Activated naive CD8-positive, alpha-beta T cell treated with anti-CD3 and anti-CD28 coated beads, Interleukin-2, amount 50 U/mL, for 24 hours (primary cell): ENCODE data around the gene DLX3.
"Not testable (repeated sequence)": the region's sequence is repeated elsewhere in the genome, so short reads cannot be mapped to it uniquely, and the experiment has no call there.

Experiments used
- ATAC-seq: fragments of 150-1000 bp; cut with Tn5 transposase; one replicate; pipeline ENCODE4 v1.10.0; 2021
- DNase-seq: peaks from one replicate; pipeline ENCODE4 v3.0.0; 2021
- H3K27ac Mint-ChIP-seq: one replicate; pipeline ENCODE4 v1.8.0; 2021; ENCODE audit warnings: mild to moderate bottlenecking, mixed read lengths
- H3K27me3 Mint-ChIP-seq: one replicate; pipeline ENCODE4 v1.8.0; 2021; ENCODE audit warnings: mixed read lengths
- H3K36me3 Mint-ChIP-seq: one replicate; pipeline ENCODE4 v1.8.0; 2021; ENCODE audit warnings: low read depth, mixed read lengths
- H3K4me1 Mint-ChIP-seq: one replicate; pipeline ENCODE4 v1.8.0; 2021; ENCODE audit warnings: mixed read lengths
- H3K4me3 Mint-ChIP-seq: one replicate; pipeline ENCODE4 v1.8.0; 2021; ENCODE audit warnings: mild to moderate bottlenecking, moderate library complexity, mixed read lengths
- H3K9me3 Mint-ChIP-seq: one replicate; pipeline ENCODE4 v1.8.0; 2021; ENCODE audit warnings: mixed read lengths

The DLX3 gene

GRCh38 chr17:49995055-49995738, at the start of gene DLX3:
Gene DLX3 (minus strand): TSS chr17:49995224. CDS start chr17:49994998, 226 bp downstream.
- H3K27ac Mint-ChIP-seq: peak within 1 kb of the TSS; percentile 37
- H3K4me1 Mint-ChIP-seq: peaks cover 20% of the 10 kb centered on the region
- H3K27me3 Mint-ChIP-seq: peaks cover 62% of the 10 kb centered on the region
- peak within 1 kb of the TSS; percentile 78 for H3K4me3 Mint-ChIP-seq
- ATAC-seq (peak; percentile 26), DNase-seq (peak; percentile 40)
- H3K9me3 Mint-ChIP-seq: no peaks in the 10 kb centered on the region
- H3K36me3 Mint-ChIP-seq: no peaks in the 10 kb centered on the region

GRCh38 chr17:50044483-50044882, 49.5 kb upstream of the DLX3 start:
- Mint-ChIP-seq H3K4me3 (no peak overlapping the region), H3K27me3 (peaks cover 10% of the 10 kb centered on the region), H3K36me3 (no peaks in the 10 kb centered on the region), H3K9me3 (no peaks in the 10 kb centered on the region), H3K4me1 (peaks cover 13% of the 10 kb centered on the region), H3K27ac (no peak overlapping the region)
- ATAC-seq (no peak), DNase-seq (no peak)

DNA sequence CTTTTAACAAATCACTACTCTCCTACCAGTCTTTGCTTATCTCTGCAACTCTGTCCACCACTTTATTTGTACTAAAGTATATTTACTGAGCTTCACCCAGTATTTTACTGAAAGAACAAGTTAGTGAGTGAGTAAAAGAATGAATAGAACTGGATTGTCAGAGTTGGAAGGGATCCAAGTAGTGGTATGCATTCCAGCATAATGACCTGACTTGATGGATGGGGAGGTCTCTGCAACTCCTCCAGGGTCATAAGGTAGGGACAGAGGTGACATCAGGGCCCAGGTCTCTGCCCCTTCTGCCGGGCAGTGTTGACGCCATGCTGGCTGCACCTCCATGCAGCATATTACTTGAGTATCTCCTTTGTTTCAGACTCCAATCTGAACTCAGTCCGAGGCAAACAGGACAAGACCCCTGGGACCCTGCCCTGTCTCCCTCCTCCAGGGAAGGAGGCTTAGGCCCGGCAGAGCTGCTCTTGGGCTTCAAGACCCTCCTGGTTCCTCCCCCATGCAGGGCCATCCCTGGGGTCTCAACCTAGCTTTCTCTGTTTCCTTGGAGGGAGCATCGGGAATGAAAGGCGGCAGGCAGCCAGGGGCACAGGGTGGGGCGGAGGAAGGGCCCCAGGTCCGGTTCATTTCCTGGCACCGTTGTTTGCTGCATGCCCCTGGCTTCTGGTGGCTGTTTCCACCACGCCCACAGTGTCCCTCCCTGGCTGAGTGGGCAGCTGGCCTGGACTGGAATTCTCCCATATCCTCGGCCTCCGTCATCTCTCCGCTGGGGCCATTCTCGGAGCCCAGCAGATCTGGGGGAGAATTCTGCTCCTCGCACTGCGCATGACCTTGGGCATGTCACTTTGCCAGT, 48.5 kb upstream of the DLX3 start:
- H3K27ac Mint-ChIP-seq: no peak overlapping the region
- peaks cover 9% of the 10 kb centered on the region for H3K27me3 Mint-ChIP-seq
- no peaks in the 10 kb centered on the region for H3K9me3 Mint-ChIP-seq
- DNase-seq: no peak
- H3K4me3 Mint-ChIP-seq: no peak overlapping the region
- no peaks in the 10 kb centered on the region for H3K36me3 Mint-ChIP-seq
- ATAC-seq: no peak
- H3K4me1 Mint-ChIP-seq: peaks cover 13% of the 10 kb centered on the region

GRCh38 chr17:50042211-50042610, 47.2 kb upstream of the DLX3 start:
- Mint-ChIP-seq H3K36me3 (no peaks in the 10 kb centered on the region), H3K27me3 (peaks cover 5% of the 10 kb centered on the region), H3K9me3 (no peaks in the 10 kb centered on the region), H3K27ac (no peak overlapping the region), H3K4me1 (peaks cover 3% of the 10 kb centered on the region), H3K4me3 (no peak overlapping the region)
- DNase-seq (no peak), ATAC-seq (no peak)

- H3K4me1 Mint-ChIP-seq, H3K27ac Mint-ChIP-seq, DNase-seq, ATAC-seq, H3K9me3 Mint-ChIP-seq, H3K36me3 Mint-ChIP-seq, H3K27me3 Mint-ChIP-seq, H3K4me3 Mint-ChIP-seq: not testable (repeated sequence)
Measured at GRCh38 chr17:50040496-50040895, 45.5 kb upstream of the DLX3 start.

DNA sequence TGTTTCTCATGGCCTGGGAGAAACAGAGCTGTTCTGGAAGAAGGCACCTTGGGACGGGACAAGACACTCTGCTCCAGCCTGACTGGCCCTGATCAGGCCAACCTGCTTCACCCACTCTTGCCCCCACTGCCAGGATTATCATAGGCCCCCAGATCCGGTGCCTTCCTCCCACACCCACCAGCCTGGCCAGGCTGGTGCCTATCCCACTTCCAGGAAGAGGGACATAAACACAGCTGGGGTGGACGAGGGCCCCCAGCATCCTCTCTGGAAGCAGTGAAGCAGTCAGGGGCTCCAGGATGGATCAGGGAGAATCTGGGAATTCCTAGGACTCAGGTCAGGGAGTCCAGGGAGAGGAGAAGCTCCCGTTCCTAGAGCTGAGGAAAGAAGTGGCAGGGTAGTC, 44.0 kb upstream of the DLX3 start:
- Mint-ChIP-seq H3K27ac (no peak overlapping the region), H3K36me3 (no peaks in the 10 kb centered on the region), H3K27me3 (peaks cover 7% of the 10 kb centered on the region), H3K4me3 (no peak overlapping the region), H3K9me3 (no peaks in the 10 kb centered on the region), H3K4me1 (no peaks in the 10 kb centered on the region)
- ATAC-seq (no peak), DNase-seq (no peak)

GRCh38 chr17:50037321-50038107, 42.5 kb upstream of the DLX3 start:
- no peak for ATAC-seq
- no peaks in the 10 kb centered on the region for H3K36me3 Mint-ChIP-seq
- H3K27ac Mint-ChIP-seq: no peak overlapping the region
- no peak for DNase-seq
- no peaks in the 10 kb centered on the region for H3K9me3 Mint-ChIP-seq
- H3K27me3 Mint-ChIP-seq: peaks cover 6% of the 10 kb centered on the region
- no peaks in the 10 kb centered on the region for H3K4me1 Mint-ChIP-seq
- no peak overlapping the region for H3K4me3 Mint-ChIP-seq

- Mint-ChIP-seq H3K27me3 (peaks cover 6% of the 10 kb centered on the region), H3K4me3 (no peak overlapping the region), H3K9me3 (no peaks in the 10 kb centered on the region), H3K36me3 (no peaks in the 10 kb centered on the region), H3K27ac (no peak overlapping the region), H3K4me1 (no peaks in the 10 kb centered on the region)
- DNase-seq: no peak
- no peak for ATAC-seq
Measured at GRCh38 chr17:50036455-50037261, 41.6 kb upstream of the DLX3 start.

GRCh38 chr17:50035945-50036344, 40.9 kb upstream of the DLX3 start:
- H3K36me3 Mint-ChIP-seq: no peaks in the 10 kb centered on the region
- peaks cover 6% of the 10 kb centered on the region for H3K27me3 Mint-ChIP-seq
- no peak overlapping the region for H3K27ac Mint-ChIP-seq
- no peaks in the 10 kb centered on the region for H3K9me3 Mint-ChIP-seq
- no peak for DNase-seq
- H3K4me1 Mint-ChIP-seq: no peaks in the 10 kb centered on the region
- H3K4me3 Mint-ChIP-seq: no peak overlapping the region
- no peak for ATAC-seq

- H3K4me1 Mint-ChIP-seq: no peaks in the 10 kb centered on the region
- no peak overlapping the region for H3K4me3 Mint-ChIP-seq
- H3K27me3 Mint-ChIP-seq: peaks cover 6% of the 10 kb centered on the region
- DNase-seq (no peak), ATAC-seq (no peak)
- H3K36me3 Mint-ChIP-seq: no peaks in the 10 kb centered on the region
- H3K27ac Mint-ChIP-seq: no peak overlapping the region
- H3K9me3 Mint-ChIP-seq: no peaks in the 10 kb centered on the region
Measured at GRCh38 chr17:50035421-50035879, 40.4 kb upstream of the DLX3 start.

DNA sequence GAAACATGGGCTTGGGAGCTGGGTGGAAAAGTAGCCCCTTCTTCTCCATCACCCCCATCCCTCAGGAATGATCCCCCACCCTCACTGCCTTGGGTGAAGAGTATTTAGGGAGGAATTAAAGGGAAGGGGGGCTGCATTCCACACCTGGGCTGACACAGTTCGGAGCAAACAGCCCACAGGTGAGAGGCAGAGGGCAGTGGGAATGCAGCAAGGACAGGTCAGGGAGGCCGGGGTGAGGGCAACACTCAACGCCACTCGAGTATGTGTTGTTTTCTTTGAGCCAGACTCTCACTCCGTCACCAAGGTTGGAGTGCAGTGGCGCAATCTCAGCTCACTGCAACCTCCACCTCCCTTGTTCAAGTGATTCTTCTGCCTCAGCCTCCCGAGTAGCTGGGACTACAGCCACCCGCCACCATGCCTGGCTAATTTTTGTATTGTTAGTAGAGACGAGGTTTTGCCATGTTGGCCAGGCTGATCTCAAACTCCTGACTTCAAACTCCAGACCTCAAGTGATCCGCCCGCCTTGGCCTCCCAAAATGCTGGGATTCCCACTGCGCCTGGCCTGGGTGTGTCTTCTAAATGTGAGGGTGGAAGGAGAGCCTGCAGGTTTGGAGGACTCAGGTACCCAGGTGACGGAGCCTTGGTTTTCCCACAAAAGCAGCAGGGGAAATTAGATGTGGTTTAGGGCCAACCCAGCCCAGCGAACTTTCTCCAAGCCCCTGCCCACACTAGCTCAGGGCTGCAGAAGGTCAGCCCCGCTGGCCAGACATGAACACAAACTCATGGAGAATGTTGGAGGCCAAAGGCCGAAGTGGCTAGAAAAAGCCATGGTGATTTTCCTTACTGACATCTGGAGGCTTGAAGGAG, 39.7 kb upstream of the DLX3 start:
- no peak for ATAC-seq
- DNase-seq: no peak
- no peaks in the 10 kb centered on the region for H3K36me3 Mint-ChIP-seq
- H3K4me1 Mint-ChIP-seq: no peaks in the 10 kb centered on the region
- no peak overlapping the region for H3K4me3 Mint-ChIP-seq
- H3K27me3 Mint-ChIP-seq: peaks cover 6% of the 10 kb centered on the region
- H3K27ac Mint-ChIP-seq: no peak overlapping the region
- no peaks in the 10 kb centered on the region for H3K9me3 Mint-ChIP-seq

DNA sequence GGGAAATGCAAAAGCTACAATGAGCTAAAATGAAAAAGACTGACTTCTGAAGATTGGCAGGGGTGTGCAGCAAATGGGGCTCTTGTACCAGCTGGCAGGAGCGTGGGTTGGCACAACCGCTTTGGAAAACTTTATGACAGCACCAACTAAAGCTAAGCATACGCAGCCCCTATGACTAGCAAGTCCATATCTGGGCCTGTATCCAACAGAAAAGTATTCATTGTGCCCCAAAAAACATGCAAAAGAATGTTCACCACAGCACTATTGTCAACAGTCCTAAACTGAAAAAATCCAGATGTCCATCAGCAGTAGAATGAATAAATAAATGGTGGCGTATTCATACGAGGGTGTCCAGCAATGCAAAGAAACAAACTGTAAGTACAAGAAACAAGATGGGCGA, 38.3 kb upstream of the DLX3 start:
- Mint-ChIP-seq H3K4me1 (no peaks in the 10 kb centered on the region), H3K4me3 (no peak overlapping the region), H3K27ac (no peak overlapping the region), H3K9me3 (no peaks in the 10 kb centered on the region), H3K36me3 (no peaks in the 10 kb centered on the region), H3K27me3 (peaks cover 14% of the 10 kb centered on the region)
- no peak for ATAC-seq
- no peak for DNase-seq

GRCh38 chr17:50029185-50029584, 34.2 kb upstream of the DLX3 start:
- Mint-ChIP-seq H3K27me3 (peaks cover 27% of the 10 kb centered on the region), H3K4me3 (no peak overlapping the region), H3K27ac (no peak overlapping the region), H3K9me3 (no peaks in the 10 kb centered on the region), H3K36me3 (no peaks in the 10 kb centered on the region), H3K4me1 (peaks cover 10% of the 10 kb centered on the region)
- DNase-seq: no peak
- no peak for ATAC-seq
